Activated naive CD4-positive, alpha-beta T cell treated with anti-CD3 and anti-CD28 coated beads, Interleukin-2, amount 50 U/mL, for 72 hours (primary cell): ENCODE measurements around the gene TPRN. TPM values are rescaled to one million over a fixed set of nuclear protein-coding genes. Genes with fewer than 3 reads are reported as not detected.

ENCODE experiments used
- ATAC-seq, 2 donors: fragments of 150-1000 bp; cut with Tn5 transposase; 2 replicates each; pipeline ENCODE4 v1.10.0; 2021; ENCODE audit warnings: mild to moderate bottlenecking in 2 of 2, moderate library complexity in 2 of 2
- DNase-seq, 2 donors: peaks; one replicate each; pipeline ENCODE4 v3.0.0; 2021 to 2022; ENCODE audit warnings: low spot score in 2 of 2
- H3K27ac Mint-ChIP-seq, 2 donors: one replicate each; pipeline ENCODE4 v1.8.0; 2022; ENCODE audit warnings: mild to moderate bottlenecking in 2 of 2, mixed read lengths in 2 of 2
- H3K36me3 Mint-ChIP-seq, 2 donors: one replicate each; pipeline ENCODE4 v1.8.0; 2022; ENCODE audit warnings: mixed read lengths in 2 of 2
- H3K9me3 Mint-ChIP-seq, 2 donors: one replicate each; pipeline ENCODE4 v1.8.0; 2022; ENCODE audit warnings: mixed read lengths in 2 of 2
- total RNA-seq, 2 donors: library from RNA; stranded (reverse); gene quantifications; one replicate each; pipeline ENCODE4 v1.2.3, GENCODE V29; 2022

TPRN gene
- total RNA-seq, 2 donors from 2014 or later = 5.7 to 7.3 TPM

DNA sequence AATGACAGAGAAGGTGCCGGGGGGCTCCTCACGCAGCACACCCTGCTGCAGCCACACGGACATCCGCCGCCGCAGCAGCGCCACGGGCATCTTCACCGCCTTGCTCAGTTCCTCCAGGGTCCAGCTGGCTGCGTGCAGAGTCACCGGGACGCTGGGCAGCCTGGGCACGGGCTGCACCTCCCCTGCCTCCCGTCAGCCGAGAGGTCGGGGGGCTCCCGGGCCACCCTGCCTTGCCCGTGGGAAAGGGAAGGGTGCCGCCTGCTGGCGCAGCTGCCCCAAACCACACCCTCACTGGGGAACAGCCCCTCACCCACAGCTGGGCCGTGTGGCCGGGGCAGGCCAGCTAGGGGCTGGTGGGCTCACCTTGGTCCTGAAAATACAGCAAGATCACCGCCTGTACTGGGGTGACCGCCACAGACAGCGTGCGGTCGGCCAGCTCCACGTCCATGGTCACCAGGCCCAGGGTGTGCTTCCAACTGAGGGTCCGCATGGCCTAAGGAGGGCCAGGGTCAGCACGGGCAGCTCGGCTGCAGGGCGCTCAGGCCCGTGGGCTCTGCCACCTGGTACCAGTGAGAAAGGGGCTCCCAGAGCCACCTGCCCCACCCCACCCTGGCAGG is 25.1 kb downstream of the TPRN start:
- ATAC-seq (no peak), DNase-seq (no peak)
- Mint-ChIP-seq H3K9me3 (no peaks in the 10 kb centered on the region), H3K36me3 (no peaks in the 10 kb centered on the region), H3K27ac (no peak overlapping the region)

DNA sequence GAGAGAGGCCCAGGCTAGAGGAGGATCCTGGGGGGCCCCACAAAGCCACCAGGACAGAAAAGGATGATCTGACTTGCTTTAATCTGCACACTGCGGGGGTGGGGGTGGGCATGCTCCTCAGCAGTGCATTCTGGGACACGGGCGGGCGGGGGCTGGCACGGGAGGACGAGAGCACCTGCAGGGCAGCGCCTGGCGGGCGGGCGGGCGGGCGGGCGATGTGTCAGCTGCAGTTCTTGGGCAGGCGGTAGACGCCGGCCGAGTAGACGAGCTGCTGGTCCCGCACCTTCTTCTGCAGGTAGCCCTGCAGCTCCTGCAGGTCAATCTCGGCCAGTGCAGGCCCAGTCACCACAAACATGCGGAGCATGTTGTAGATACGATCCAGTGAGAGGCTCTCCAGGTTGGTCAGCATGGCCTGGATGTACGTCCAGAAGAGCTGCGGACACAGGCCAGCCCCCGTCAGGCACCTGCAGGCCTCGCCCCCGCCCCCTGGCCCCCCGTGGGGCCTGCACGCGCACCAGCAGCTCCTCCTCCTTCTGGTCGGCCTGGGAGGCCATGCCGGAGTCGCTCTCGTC is 25.7 kb downstream of the TPRN start:
- Mint-ChIP-seq H3K9me3 (no peaks in the 10 kb centered on the region), H3K27ac (no peak overlapping the region), H3K36me3 (no peaks in the 10 kb centered on the region)
- DNase-seq (no peak), ATAC-seq (no peak)

DNA sequence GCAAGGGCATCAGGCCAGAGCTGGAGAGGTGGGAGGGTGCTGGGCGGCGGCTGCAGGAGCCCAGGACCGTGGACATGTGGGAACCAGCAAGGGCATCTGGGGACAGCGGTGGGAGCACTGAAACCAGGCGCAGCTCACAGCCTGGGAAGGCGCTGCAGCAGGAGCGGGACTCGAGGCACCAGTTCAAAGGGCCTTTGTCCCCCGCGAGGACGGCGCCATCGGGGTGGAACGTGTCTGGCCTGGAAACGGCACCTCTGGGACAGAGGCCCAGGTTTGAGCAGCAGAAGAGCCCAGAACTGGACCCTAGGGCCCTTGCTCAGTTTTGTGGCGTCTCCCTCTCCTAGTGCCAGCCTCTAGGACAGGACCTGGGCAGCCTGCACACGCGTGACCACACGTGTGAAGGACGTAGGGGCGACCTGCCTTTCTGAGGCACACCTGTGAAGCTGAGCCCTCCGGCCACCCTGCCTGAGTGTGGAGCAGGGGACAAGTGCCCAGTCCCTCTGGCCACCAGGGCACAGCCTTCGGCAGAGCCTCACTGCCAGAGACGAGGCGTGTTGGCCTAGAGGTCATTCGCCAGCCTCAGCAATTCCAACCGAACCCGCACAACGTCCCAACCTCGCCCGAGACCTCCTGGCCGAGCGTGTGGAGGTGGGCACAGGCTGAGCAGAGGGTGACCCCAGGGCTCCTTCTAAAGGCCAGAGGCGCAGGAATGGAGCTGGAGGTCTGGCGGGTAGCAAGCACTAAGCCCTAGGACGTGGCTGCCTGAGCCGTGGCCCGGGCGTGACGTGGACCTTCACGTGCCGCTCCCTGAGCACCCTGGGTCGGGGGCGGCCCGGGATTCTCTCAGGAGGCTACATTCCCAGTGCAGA is 26.5 kb downstream of the TPRN start:
- Mint-ChIP-seq H3K36me3 (no peaks in the 10 kb centered on the region), H3K27ac (no peak overlapping the region), H3K9me3 (no peaks in the 10 kb centered on the region)
- DNase-seq = no peak
- ATAC-seq = no peak

DNA sequence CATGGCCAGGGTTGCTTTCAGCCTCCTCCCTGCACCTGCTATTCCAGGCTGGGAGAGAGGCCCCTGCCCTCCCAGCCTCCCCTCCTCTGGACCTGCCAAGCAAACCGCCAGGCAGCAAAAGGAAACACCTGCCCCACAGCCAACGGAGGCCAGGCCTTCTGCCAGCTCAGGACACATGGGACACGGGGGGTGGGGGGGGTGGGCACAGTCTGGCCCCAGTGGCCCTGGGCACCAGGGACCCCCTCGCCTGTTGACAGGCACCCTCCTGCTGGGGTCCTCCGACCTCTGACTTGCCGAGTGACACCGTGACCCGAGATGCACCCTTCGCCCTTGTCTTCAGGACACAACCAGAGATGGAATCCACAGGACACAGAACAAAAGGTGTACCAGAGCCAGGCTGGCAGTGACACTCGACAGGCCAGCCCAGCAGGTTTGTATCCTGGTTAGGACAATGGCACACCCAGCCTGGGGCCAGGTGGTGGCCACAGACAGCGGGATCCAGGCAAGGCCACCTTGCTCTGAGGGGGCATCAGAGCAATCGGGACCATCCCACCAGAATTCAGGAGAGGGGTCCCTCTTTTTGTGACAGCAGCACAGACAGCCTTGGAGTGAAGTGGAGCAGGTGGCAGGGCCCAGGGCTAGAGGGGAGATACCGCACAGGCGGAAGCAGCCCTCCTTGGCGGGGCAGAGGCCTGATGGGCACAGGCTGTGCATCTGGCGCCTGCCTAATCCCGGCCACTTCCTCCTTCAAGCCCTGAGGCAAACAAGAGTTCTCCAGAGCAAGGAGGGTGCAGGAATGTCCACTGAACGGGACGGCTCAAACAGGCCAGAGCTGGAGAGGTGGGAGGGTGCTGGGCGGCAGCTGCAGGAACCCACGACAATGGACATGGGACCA is 27.4 kb downstream of the TPRN start:
- no peaks in the 10 kb centered on the region for H3K36me3 Mint-ChIP-seq
- no peak overlapping the region for H3K27ac Mint-ChIP-seq
- DNase-seq (no peak), ATAC-seq (peak in 1 of 2 donors; percentile 6)
- no peaks in the 10 kb centered on the region for H3K9me3 Mint-ChIP-seq

DNA sequence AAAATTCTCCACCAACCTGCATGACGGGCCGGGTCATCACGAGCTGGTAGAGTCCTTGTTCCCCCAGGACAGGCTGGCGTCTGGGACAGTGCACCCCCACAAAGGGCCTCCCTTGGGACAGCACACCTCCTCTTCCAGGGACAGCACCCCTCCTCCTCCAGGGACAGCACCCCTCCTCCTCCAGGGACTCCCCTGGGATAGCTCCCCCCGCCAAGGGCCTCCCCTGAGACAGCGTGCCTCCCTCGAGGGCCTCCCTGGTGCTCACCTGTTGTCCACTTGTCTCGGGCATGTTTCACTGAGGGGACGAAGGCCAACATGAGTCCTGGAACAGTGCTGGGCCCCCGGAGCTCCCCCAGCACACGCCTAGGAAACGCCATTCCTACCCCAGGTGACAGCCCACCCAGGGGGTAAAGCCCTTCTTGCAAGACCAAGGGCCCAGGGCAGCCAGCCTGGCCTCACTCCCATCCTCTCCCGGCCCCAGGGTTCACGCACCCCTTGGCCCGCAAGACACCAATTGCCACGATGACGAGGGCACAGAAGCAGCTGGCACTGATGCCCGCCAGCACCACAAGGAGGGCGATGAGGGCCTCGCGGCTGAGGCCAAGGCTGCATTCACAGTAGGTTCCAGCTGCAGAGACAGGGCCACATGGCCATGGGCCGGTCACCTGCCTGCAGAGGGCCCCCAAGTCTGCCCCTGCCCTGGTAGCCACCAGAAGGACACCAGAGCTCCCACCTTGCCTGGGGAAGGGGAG is 29.2 kb downstream of the TPRN start:
- Mint-ChIP-seq H3K36me3 (no peaks in the 10 kb centered on the region), H3K27ac (no peak overlapping the region), H3K9me3 (no peaks in the 10 kb centered on the region)
- ATAC-seq (no peak), DNase-seq (no peak)

DNA sequence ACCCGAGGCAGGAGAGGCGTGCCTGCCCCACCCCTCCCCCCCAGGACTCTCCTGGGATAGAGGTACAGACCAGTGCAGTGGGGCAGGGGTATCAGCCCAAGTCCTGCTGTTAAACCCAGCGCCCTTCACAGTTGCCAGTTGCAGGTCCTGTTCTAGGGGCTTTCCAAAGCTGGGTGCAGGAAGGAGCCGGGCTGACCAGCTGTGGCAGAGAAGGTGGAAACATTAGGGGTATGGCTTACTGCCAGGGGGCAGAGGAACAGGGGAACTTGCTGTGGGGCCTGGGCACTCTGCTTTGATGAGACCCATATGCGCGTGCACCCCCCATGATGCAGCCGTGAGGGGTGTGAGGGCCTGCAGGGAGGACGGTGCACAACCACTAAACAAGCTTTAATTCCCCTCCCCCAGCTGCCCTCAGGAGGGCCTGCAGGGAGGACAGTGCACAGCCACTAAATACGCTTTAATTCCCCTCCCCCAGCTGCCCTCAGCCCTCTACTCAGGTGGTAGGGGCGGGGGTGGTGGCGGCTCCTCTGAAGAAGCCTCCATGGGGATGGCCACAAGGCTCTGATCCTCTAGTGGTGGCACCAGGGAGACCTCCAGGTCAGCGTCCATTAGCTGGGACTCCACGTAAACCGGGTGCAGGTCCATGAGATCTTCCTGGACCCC is 29.9 kb downstream of the TPRN start:
- no peaks in the 10 kb centered on the region for H3K9me3 Mint-ChIP-seq
- no peak overlapping the region for H3K27ac Mint-ChIP-seq
- ATAC-seq (no peak), DNase-seq (no peak)
- H3K36me3 Mint-ChIP-seq = no peaks in the 10 kb centered on the region

DNA sequence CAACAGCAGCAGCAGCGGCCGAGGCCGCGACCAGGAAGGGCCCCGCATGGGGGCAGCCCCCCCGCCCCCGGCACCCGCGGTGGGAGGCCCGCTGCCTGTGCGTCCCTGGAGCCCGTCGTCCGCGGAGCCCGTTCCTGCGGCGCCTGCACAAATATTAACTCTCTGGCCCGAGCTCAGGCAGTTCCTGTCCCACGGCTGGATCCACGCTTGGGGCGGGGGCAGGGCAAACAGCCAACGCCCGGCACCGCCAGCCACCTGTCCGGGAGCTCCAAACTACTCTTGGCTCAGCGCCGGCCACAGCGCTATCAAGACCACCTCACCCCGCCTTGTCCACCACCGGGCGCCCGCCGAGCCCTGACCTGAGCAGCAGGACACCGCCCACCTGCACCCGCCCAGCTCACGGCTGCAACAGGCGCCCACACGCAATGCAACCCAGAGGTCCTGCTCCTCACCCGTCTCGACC is 30.6 kb downstream of the TPRN start, which contains the start of gene LRRC26:
TSS of gene LRRC26 (minus strand) at position 156 of the 463 bp plus-strand sequence. CDS start at position 48, 108 bp downstream.
- ATAC-seq = no peak
- no peak for DNase-seq
- Mint-ChIP-seq H3K36me3 (no peaks in the 10 kb centered on the region), H3K9me3 (no peaks in the 10 kb centered on the region), H3K27ac (no peak within 1 kb of the TSS)

DNA sequence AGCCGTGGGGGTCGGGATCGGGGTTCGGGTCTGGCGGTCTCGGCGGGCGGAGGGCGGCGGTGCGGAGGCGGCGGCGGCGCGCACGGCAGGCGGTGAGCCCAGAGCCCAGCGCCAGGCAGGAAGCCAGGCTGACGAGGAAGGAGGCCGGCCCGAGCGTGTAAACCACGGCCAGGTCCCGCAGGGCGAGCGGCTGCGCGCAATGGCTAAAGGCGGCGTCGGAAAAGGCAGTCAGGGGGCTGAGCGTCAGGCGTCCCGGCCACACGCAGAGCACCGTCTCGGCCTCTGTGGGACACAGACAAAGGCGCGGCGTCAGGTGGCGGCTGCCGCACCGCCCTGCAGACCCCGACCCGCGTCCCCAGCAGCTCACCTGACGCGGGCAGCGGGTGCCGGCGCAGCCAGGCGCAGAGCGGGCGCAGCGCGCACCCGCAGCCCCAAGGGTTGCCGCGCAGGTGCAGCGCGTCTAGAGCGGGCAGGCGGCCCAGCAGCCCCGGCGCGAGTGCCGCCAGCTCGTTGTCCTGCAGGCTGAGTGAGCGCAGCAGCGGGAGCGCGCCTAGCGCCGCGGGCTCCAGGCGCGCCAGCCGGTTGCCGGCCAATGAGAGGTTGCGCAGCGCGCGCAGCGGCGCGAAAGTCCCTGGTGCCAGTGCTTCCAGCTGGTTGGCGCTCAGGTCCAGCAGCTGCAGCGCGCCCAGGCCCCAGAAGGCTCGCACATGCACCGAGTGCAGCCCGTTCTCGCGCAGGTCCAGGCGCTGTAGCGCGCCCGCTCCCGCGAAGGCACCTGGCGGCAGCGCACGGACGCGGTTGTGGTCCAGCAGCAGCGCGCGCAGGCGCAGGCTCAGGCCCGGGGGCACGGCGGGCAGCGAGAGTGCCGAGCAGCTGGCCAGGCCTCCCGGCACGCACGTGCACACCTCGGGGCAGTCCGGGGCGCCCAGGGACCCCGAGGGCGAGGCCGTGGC is 31.4 kb downstream of the TPRN start:
- no peak overlapping the region for H3K27ac Mint-ChIP-seq
- ATAC-seq = peak; percentile 23 to 55
- no peaks in the 10 kb centered on the region for H3K36me3 Mint-ChIP-seq
- peak in 1 of 2 donors; percentile 36 for DNase-seq
- no peaks in the 10 kb centered on the region for H3K9me3 Mint-ChIP-seq

DNA sequence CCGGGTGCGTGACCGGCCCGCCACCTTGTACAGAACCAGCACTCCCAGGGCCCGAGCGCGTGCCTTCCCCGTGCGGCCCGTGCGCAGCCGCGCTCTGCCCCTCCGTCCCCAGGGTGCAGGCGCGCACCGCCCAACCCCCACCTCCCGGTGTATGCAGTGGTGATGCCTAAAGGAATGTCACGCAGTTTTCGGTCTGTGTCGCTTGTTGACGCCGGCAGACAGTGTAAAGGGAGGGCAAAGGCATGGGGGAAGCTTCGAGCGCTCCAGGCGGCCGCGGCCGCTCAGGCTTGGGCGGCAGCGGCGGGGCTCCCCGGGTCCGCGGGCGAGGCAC is 32.0 kb downstream of the TPRN start:
- no peak for DNase-seq
- Mint-ChIP-seq H3K36me3 (no peaks in the 10 kb centered on the region), H3K27ac (no peak overlapping the region), H3K9me3 (no peaks in the 10 kb centered on the region)
- peak in 1 of 2 donors; percentile 35 for ATAC-seq

DNA sequence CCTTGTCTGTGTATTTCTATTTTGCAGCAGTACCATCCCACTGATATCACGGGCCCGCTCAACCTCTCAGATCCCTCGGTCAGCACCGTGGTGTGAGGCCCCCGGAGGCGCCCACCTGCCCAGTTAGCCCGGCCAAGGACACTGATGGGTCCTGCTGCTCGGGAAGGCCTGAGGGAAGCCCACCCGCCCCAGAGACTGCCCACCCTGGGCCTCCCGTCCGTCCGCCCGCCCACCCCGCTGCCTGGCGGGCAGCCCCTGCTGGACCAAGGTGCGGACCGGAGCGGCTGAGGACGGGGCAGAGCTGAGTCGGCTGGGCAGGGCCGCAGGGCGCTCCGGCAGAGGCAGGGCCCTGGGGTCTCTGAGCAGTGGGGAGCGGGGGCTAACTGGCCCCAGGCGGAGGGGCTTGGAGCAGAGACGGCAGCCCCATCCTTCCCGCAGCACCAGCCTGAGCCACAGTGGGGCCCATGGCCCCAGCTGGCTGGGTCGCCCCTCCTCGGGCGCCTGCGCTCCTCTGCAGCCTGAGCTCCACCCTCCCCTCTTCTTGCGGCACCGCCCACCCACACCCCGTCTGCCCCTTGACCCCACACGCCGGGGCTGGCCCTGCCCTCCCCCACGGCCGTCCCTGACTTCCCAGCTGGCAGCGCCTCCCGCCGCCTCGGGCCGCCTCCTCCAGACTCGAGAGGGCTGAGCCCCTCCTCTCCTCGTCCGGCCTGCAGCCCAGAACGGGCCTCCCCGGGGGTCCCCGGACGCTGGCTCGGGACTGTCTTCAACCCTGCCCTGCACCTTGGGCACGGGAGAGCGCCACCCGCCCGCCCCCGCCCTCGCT is 32.6 kb downstream of the TPRN start:
- H3K36me3 Mint-ChIP-seq = no peaks in the 10 kb centered on the region
- ATAC-seq (peak in 1 of 2 donors; percentile 15), DNase-seq (no peak)
- H3K9me3 Mint-ChIP-seq = no peaks in the 10 kb centered on the region
- H3K27ac Mint-ChIP-seq = no peak overlapping the region

DNA sequence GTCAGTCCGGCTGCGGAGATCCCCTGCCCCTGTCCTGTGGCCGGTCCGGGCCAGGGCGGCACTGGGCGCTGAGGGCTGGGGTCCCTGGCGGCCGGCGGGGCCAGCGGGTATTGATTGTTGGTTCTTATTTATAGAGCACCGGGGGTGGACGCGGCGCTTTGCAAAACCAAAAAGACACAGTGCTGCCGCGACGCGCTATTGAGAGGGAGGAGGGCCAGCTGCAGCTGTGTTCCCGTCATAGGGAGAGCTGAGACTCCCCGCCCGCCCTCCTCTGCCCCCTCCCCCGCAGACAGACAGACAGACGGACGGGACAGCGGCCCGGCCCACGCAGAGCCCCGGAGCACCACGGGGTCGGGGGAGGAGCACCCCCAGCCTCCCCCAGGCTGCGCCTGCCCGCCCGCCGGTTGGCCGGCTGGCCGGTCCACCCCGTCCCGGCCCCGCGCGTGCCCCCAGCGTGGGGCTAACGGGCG is 33.2 kb downstream of the TPRN start:
- DNase-seq = no peak
- Mint-ChIP-seq H3K9me3 (no peaks in the 10 kb centered on the region), H3K36me3 (no peaks in the 10 kb centered on the region), H3K27ac (no peak overlapping the region)
- ATAC-seq = no peak

DNA sequence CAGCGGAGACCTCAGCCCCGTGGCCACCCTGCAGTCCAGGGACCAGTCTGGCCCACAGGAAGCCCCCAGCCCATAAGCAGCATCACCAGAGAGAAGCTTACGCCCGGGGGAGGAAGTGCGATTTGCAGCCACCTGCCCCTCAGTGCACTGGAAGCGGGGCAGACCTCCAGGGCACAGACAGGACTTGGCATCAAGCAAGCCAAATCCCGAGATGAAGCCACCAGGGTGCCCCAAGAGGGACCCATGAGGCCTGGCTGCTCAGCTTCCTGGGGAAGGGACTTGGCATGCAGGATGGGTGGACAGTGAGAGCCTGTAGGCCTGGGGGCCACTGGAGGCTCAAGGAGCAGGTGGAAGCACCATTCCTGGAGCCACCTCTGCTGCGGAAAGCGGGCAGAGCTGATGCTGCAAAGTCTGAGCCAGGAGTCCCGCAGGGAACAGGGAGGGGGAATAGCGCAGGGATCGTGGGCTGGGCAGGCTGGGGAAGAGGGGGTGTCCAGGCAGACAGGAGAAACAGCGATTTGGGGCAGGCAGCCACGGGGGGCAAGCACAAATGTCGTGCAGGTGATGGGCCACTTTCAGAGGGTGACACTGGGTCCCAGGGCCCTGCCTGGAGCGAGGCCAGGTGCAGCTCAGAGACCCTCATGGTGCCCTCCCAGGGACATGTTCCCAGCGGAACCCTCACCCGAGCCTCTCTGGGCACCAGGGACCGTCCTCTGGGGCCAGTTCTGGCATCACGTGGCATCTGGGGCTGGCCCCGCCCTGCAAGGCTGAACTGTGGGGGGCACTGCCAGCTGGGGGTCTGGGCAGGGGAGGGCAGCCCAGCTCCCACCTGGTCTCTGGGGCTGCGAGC is 33.9 kb downstream of the TPRN start:
- ATAC-seq (no peak), DNase-seq (no peak)

DNA sequence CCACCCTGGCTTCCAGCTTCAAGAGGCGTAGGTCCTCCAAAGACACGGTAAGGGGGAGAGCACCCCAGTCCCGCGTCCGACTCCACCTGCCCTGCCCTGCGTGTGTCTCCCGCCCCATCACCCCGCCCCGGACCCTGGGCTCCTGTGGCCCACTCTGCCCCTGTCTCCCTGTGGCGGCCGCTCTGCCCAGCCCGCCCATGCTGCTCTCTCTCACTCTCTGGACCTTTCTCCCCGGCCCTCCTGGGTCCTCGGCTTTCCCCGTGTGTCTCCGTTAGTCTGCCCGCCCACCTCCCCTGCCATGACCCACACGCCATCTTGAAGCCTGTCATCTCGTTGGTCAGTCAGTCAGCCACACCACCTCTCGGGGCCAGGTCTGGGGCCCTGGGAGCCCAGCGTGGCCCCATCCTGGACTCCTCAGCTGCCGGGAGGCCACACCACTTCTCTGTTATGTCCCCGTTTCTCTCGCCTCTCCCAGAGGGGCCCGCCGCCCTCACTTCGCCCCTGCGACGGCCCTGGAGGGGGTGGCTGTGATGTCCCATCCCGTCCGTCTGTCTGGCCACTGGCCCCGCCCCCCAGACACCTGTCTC is 35.2 kb downstream of the TPRN start:
- H3K36me3 Mint-ChIP-seq = no peaks in the 10 kb centered on the region
- H3K9me3 Mint-ChIP-seq = no peaks in the 10 kb centered on the region
- DNase-seq = no peak
- ATAC-seq = no peak
- no peak overlapping the region for H3K27ac Mint-ChIP-seq

More for the DNA sequence above, 33.9 kb downstream of the TPRN start:
- no peaks in the 10 kb centered on the region for H3K9me3 Mint-ChIP-seq
- H3K27ac Mint-ChIP-seq = no peak overlapping the region
- H3K36me3 Mint-ChIP-seq = no peaks in the 10 kb centered on the region
